Stimulated activated CD8-positive, alpha-beta memory T cell treated with anti-CD3 and anti-CD28 coated beads, Interleukin-7, amount 100 ng/mL, for 24 hours (primary cell): Measurements from ENCODE around the gene SLC25A43.
"Not testable (repeated sequence)": the region's sequence is repeated elsewhere in the genome, so short reads cannot be mapped to it uniquely, and the experiment has no call there.

Source experiments
- DNase-seq: peaks from one replicate; pipeline ENCODE4 v3.0.0-alpha.2; 2020; ENCODE audit warnings: low read depth

Gene SLC25A43

DNA sequence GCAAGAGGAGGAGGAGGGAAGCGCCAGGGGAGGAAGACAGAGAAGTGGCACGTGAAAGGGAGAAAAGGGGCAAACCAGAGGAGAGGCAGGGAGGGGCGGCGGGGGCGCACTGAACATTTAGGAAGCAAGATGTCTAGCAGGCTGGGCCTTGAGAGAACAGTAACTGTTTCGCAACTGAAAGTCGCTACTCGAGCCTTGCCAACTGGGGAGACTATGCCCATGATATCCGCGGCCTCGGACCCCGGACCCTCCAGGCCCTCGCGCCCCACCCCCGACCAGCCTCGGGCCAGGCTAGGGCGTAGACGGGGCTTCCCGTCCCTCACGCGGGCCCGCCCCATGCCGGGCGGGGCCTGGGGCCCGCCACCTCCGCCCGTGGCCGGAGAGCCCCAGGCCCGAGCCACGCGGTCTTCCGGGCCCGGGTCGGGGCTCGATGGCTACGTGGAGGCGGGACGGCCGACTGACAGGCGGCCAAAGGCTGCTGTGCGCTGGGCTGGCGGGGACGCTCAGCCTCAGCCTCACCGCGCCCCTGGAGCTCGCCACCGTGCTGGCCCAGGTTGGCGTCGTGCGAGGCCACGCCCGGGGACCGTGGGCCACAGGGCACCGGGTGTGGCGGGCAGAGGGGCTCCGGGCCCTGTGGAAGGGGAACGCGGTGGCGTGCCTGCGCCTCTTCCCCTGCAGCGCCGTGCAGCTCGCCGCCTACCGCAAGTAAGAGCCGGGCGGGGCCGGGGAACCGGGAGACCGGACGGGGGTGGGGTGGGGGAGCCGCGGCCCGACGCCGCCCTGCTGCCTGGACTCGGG lies at the start of gene SLC25A43:
Gene SLC25A43, plus strand, starts transcription at position 363 of the 798 bp plus-strand sequence. Its CDS starts 68 bp downstream, at position 431.
- DNase-seq = no peak

GRCh38 chrX:119359618-119360382 lies 39.3 kb upstream of the SLC25A43 start:
- no peak for DNase-seq

GRCh38 chrX:119361451-119361850 lies 37.7 kb upstream of the SLC25A43 start:
- DNase-seq = not testable (repeated sequence)

- DNase-seq = not testable (repeated sequence)
Observed at GRCh38 chrX:119362074-119362473, 37.1 kb upstream of the SLC25A43 start.

- DNase-seq = no peak
Observed at GRCh38 chrX:119363391-119363790, 35.7 kb upstream of the SLC25A43 start.

DNA sequence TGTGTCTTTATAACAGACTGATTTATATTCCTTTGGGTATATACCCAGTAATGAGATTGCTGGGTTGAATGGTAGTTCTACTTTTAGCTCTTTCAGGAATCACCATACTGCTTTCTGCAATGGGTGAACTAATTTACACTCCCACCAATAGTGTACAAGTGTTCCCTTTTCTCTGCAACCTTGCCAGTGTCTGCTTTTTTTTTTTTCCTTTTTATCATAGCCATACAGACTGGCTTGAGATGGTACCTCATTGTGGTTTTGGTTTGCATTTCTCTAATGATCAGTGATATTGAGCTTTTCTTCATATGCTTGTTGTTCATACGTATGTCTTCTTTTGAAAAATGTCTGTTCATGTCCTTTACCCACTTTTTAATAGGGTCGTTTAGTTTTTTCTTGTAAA lies 27.3 kb upstream of the SLC25A43 start:
- DNase-seq = not testable (repeated sequence)

- DNase-seq = no peak
Observed at GRCh38 chrX:119374736-119375135, 24.4 kb upstream of the SLC25A43 start.

GRCh38 chrX:119375561-119375960 lies 23.6 kb upstream of the SLC25A43 start:
- DNase-seq = no peak

DNA sequence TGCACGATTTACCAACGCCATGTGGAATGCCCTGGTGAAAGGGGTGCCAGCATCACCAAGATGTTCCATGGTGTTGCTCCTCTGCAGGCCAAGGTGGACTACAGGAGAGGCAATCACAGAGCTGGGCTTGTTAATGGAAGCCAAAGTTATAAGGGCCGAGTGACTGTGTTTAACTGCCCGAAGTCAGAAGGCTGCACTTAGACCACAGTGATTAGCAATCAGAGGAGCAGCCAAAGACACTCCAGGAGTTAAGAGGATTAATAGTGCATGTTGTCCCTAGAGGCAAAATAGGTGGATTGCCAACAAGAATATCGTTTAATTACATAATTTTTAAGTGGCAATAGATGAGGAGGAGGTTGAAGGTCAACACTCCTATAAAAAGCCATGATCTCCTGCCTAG lies 22.8 kb upstream of the SLC25A43 start:
- DNase-seq = no peak

DNA sequence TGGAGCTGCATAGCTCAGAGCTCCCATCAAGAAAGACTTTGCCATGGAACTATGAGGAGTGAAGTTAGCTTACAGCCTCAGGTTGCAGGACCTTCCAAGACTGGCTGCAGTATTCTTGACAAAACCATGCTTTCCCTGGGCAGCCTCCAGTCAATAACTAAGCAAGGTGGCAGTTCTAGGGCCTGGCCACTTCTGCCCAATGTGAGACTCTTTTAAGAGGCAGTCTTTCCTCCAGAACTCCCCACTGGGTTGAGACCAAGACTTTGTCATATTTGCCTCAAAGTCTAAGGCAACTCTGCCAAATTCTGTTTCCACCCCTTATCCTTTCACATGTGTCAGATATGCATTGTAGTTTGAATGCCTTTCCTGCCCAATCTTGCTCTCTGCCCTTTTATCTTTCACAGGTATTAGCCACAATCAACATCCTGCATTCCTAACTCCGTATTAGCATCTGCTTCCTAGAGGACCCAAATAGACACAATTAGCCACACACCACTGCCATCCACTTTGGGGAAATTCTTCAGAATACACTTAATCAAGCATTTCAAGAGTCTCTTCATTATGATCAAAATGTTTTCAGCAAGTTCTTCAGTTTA lies 17.7 kb upstream of the SLC25A43 start:
- DNase-seq = no peak

DNA sequence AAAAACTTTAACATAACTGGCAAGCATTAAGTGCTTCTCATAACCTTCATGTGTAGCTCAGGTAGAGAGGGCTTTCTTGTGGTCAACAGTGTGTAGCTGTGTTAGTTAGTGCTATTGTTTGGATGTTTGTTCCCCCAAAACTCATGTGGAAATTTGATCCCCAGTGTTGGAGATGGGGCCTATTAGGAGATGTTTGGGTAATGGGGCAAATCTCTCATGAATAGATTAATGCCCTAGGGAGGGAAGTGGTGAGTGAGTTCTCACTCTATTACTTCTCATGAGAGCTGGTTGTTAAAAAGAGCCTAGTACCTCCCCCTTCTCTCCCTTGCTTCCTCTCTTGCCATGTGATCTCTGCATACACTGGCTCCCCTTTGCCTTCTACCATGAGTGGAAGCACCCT lies 16.5 kb upstream of the SLC25A43 start:
- no peak for DNase-seq

- not testable (repeated sequence) for DNase-seq
Observed at GRCh38 chrX:119386685-119387084, 12.5 kb upstream of the SLC25A43 start.

GRCh38 chrX:119387426-119387825 lies 11.7 kb upstream of the SLC25A43 start:
- not testable (repeated sequence) for DNase-seq

DNA sequence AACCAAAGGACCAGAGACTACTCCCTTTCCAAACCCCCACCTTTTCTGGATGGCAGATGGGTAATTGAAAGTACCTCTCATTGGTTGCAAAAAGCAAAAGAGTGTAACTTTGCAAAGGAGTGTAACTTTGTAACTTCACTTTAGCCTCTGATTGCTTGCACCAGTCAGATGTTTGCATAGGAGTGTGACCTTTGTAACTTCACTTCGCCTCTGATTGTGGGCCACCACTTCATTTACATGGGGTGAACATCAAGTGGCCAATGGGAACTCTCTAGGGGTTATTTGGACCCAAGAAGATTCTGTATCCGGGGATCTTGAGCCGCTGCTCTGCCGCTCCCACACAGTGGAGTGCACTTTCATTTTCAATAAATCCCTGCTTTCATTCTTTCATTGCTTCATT lies 9.9 kb upstream of the SLC25A43 start:
- no peak for DNase-seq

GRCh38 chrX:119389871-119390501 lies 9.2 kb upstream of the SLC25A43 start:
- DNase-seq = no peak

GRCh38 chrX:119391279-119391678 lies 7.9 kb upstream of the SLC25A43 start:
- no peak for DNase-seq

- no peak for DNase-seq
Observed at GRCh38 chrX:119393144-119393543, 6.0 kb upstream of the SLC25A43 start.

DNA sequence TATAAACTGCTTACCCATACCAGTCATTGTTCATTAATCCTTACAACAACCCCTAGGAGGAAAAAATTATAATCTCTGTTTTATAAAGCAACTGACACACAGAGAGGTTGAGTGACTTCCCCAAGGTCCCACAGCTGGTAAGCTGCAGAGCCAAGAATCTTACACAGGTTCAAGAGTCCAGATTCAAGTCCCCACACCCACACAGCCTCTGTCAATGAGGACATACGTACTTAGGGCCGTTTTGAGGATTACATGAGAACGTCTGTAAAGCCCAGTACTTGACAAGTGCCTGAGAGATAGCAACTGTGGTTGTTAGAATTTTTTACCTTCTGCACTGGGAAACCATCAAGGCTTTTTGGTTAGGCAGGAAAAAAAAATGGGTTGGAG lies 556 bp upstream of the SLC25A43 start:
- DNase-seq = no peak

DNA sequence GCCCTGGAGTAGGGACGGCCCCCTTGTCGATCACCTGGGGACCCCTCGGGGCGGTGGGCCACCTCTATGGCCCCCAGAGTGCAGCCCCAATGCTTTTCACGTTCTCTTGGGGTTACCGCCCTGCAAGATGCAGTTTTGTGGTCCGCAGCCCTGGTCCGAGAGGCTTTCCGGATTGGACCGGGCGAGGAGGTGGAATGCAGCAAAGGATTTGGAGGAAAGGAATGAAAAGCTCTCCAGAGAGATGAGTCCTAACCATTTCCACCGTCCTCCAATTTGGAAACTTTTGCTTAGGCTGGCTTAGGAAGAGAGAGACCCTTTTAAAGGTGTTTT lies 601 bp downstream of the SLC25A43 start:
- DNase-seq = no peak

DNA sequence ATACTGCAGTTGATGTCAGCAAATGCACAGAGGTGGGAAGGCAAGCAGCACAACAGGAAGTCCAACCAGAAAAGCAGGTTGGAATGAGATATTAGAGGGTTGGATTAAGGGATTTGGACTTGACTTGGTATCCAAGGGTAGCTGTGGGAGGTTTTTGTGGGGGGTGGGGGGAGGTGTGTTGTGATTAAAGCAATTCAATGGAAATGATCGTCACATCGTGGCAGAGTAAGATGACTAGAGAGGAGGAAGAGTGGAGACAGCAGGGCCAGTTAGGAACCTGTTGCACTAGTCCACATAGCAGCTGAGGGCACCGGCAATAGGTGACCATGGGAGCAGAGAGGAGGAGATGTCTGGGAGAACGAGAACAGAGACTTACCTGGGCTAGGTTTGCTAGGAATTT lies 2.4 kb downstream of the SLC25A43 start:
- DNase-seq = no peak

DNA sequence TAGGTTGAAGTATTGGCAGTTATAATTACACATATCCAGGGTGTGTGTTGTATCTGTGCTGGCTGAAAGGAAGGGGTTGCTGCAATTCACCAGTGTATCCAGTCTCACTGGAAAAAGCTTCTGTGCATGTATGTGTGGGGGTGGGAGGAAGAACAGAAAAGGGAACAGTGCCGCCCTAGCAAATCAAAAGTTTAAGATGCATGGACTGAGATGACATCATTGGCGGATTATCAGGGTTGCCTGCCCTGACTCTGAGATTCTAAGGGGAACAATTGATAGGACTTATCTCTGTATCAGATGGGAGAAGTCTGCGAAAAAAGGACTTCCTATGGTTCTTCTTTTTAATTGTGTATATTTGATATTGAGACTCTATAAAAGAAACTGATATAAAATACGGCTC lies 3.5 kb downstream of the SLC25A43 start:
- no peak for DNase-seq

DNA sequence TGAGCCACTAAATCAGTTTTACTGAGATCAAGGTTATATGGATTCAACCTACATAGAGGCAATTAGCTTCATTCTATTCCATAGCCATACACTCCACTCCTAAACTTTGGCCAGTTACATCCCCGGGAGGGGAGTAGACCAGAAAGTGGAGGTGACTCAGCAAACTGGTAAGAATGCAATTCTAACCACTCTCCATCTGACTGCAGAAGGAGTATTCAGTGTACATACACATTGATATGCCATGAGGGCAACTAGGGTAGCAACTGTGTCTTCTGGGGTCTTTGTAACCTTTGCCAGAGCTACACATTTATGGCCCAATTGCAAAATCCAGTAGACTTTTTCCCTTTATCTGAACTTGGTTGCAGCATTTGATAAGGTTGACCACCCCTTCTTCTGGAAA lies 7.6 kb downstream of the SLC25A43 start:
- no peak for DNase-seq

DNA sequence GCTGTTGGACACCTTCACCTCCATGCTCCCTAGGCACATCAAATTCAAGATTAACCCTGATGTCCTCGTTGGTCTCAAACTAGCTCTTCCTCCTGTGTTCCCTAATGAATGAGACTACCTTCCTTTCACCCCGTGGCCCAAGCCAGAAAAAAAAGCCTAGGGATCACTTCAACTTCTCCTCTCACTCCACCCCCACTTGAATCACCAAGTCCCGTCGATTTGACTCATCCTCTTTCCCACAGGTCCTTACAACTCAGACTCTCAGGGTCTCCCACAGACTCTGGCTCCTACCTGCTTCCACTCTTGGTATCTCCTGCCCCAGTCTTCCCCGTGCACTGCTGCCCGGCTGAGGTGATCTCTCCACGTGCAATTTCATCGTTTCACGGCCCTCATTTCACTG lies 8.5 kb downstream of the SLC25A43 start:
- DNase-seq = no peak
